HG03108 (cell line): ENCODE data around the gene PFKM.

Source experiments
- ATAC-seq: cut with Tn5 transposase; IDR thresholded peaks from one replicate; pipeline ENCODE4 v1.9.1; 2021; ENCODE audit warnings: moderate library complexity; ENCODE audit not compliant: unreplicated experiment

The PFKM gene

GRCh38 chr12:48184549-48184922 is 65.4 kb downstream of the PFKM start:
- no peak for ATAC-seq

- no peak for ATAC-seq
Observed at GRCh38 chr12:48185181-48185919, 66.2 kb downstream of the PFKM start.

GRCh38 chr12:48187916-48188695 is 68.9 kb downstream of the PFKM start:
- no peak for ATAC-seq

GRCh38 chr12:48189331-48190125 is 70.4 kb downstream of the PFKM start:
- no peak for ATAC-seq

GRCh38 chr12:48191096-48191495 is 71.9 kb downstream of the PFKM start:
- no peak for ATAC-seq

GRCh38 chr12:48192861-48193260 is 73.7 kb downstream of the PFKM start:
- ATAC-seq: no peak

- ATAC-seq: no peak
Observed at GRCh38 chr12:48193623-48194022, 74.5 kb downstream of the PFKM start.

GRCh38 chr12:48194799-48195201 is 75.6 kb downstream of the PFKM start:
- ATAC-seq: no peak
